Peyer's patch (tissue), 4 donors: ENCODE data around the gene HSPH1.

ENCODE experiments used
- CTCF ChIP-seq, 6 experiments: fragments of 450-650 bp in 4 of 6; fragments of 200-600 bp in 2 of 6; sonication (generic) in 1 of 6; IDR thresholded peaks; one replicate each; pipeline ENCODE4 v1.5.1; 2017 to 2019; ENCODE audit warnings: antibody characterized with exemption in 6 of 6, mild to moderate bottlenecking in 3 of 6, moderate library complexity in 1 of 6
- POLR2A ChIP-seq, 2 donors: fragments of 450-650 bp; IDR thresholded peaks; one replicate each; pipeline ENCODE4 v1.5.1; 2017; ENCODE audit warnings: antibody characterized with exemption in 2 of 2, mild to moderate bottlenecking in 2 of 2, moderate library complexity in 2 of 2

- TF ChIP-seq CTCF (IDR thresholded peaks at IDR 0.05), result no peak
- TF ChIP-seq POLR2A (IDR thresholded peaks at IDR 0.05), result no peak
These were observed 35.3 kb upstream of the HSPH1 start for GRCh38 chr13:31196992-31197391.
